Ecto neural progenitor cell (in vitro differentiated cells): ENCODE measurements around the gene LIMK1.
"Not testable (repeated sequence)": the region's sequence is repeated elsewhere in the genome, so short reads cannot be mapped to it uniquely, and the experiment has no call there.

Experiments used
- DNase-seq: peaks from one replicate; pipeline ENCODE4 v3.0.0-alpha.2; 2018; ENCODE audit warnings: low spot score

LIMK1 gene

GRCh38 chr7:74126220-74126880 lies 42.7 kb downstream of the LIMK1 start:
- DNase-seq = no peak

- no peak for DNase-seq
Observed at GRCh38 chr7:74129887-74130286, 46.3 kb downstream of the LIMK1 start.

GRCh38 chr7:74130518-74130917 lies 46.9 kb downstream of the LIMK1 start:
- no peak for DNase-seq

GRCh38 chr7:74134117-74134620 lies 50.6 kb downstream of the LIMK1 start:
- DNase-seq = no peak

GRCh38 chr7:74138334-74138867 lies 54.8 kb downstream of the LIMK1 start:
- no peak for DNase-seq

- DNase-seq = no peak
Observed at GRCh38 chr7:74138945-74139843, 55.6 kb downstream of the LIMK1 start.

GRCh38 chr7:74141705-74142104 lies 58.1 kb downstream of the LIMK1 start:
- DNase-seq = no peak

- no peak for DNase-seq
Observed at GRCh38 chr7:74143383-74143782, 59.8 kb downstream of the LIMK1 start.

- DNase-seq = no peak
Observed at GRCh38 chr7:74148491-74148890, 64.9 kb downstream of the LIMK1 start.

GRCh38 chr7:74149071-74149470 lies 65.5 kb downstream of the LIMK1 start:
- no peak for DNase-seq

GRCh38 chr7:74149603-74150002 lies 66.0 kb downstream of the LIMK1 start:
- DNase-seq = no peak

- DNase-seq = no peak
Observed at GRCh38 chr7:74153736-74154135, 70.1 kb downstream of the LIMK1 start.

GRCh38 chr7:74155810-74156395 lies 72.3 kb downstream of the LIMK1 start:
- DNase-seq = no peak

GRCh38 chr7:74157605-74158004 lies 74.0 kb downstream of the LIMK1 start:
- DNase-seq = no peak

GRCh38 chr7:74164985-74165456 lies 81.4 kb downstream of the LIMK1 start:
- DNase-seq = no peak

GRCh38 chr7:74165867-74166593 lies 82.4 kb downstream of the LIMK1 start:
- no peak for DNase-seq

GRCh38 chr7:74167324-74167723 lies 83.7 kb downstream of the LIMK1 start:
- DNase-seq = not testable (repeated sequence)
